ENCODE results near the gene ZNF296. TPM values are rescaled to one million over a fixed set of nuclear protein-coding genes. Genes with fewer than 3 reads are reported as not detected.

ZNF296 gene
- total RNA-seq, 2 experiments from 2014 or later, result 2.0 to 2.4 TPM

GRCh38 chr19:45025264-45025663 lies 51.0 kb downstream of the ZNF296 start:
- ChIA-PET CTCF (no interaction called here), POLR2A (no interaction called here)
- intact Hi-C loops (cut with DNase I, micrococcal nuclease), result no loop called here
- H3K27me3 ChIP-seq (ENCODE audit: control insufficient read depth in 1 of 2, insufficient read depth in 2 of 2, low read length in 2 of 2), result no peaks in the 10 kb centered on the region
- Mint-ChIP-seq H3K36me3 (ENCODE audit: low read depth) (peaks cover 58% of the 10 kb centered on the region), H3K4me1 (ENCODE audit: low read depth) (no peaks in the 10 kb centered on the region), H3K27me3 (no peaks in the 10 kb centered on the region), H3K27ac (no peak overlapping the region), H3K9me3 (no peaks in the 10 kb centered on the region), H3K4me3 (no peak overlapping the region)
- no peak for TF ChIP-seq CTCF (IDR thresholded peaks at IDR 0.05)
- ATAC-seq (ENCODE audit: poor library complexity), result no peak
- H3K27ac ChIP-seq (ENCODE audit: low read depth in 1 of 2, low read length in 2 of 2), result no peak overlapping the region
- no peaks in the 10 kb centered on the region for H3K4me1 ChIP-seq (ENCODE audit: insufficient read depth, low read length)
- no peak for DNase-seq
- no peaks in the 10 kb centered on the region for H3K9me3 ChIP-seq (ENCODE audit: control insufficient read depth in 1 of 2, insufficient read depth in 1 of 2, low read length in 2 of 2)
- H3K36me3 ChIP-seq (ENCODE audit: insufficient read depth, low read length), result peaks cover 61% of the 10 kb centered on the region
- H3K4me3 ChIP-seq (ENCODE audit: low read length), result no peak overlapping the region

- no peak for ATAC-seq (ENCODE audit: poor library complexity)
These were observed 53.2 kb downstream of the ZNF296 start for GRCh38 chr19:45023048-45023447.

GRCh38 chr19:45021971-45022370 lies 54.3 kb downstream of the ZNF296 start:
- ATAC-seq (ENCODE audit: poor library complexity) (peak; percentile 7), DNase-seq (no peak)
- POLR2A ChIA-PET, result no interaction called here
- Mint-ChIP-seq H3K9me3 (no peaks in the 10 kb centered on the region), H3K27me3 (no peaks in the 10 kb centered on the region), H3K36me3 (ENCODE audit: low read depth) (peaks cover 43% of the 10 kb centered on the region), H3K4me3 (no peak overlapping the region), H3K4me1 (ENCODE audit: low read depth) (peaks cover 2% of the 10 kb centered on the region), H3K27ac (peak overlapping the region; percentile 7)
- no peak overlapping the region for H3K27ac ChIP-seq (ENCODE audit: low read depth in 1 of 2, low read length in 2 of 2)
- H3K4me3 ChIP-seq (ENCODE audit: low read length), result no peak overlapping the region
- intact Hi-C loops (cut with DNase I, micrococcal nuclease), result no loop called here
- peaks cover 45% of the 10 kb centered on the region for H3K36me3 ChIP-seq (ENCODE audit: insufficient read depth, low read length)
- no peaks in the 10 kb centered on the region for H3K27me3 ChIP-seq (ENCODE audit: control insufficient read depth in 1 of 2, insufficient read depth in 2 of 2, low read length in 2 of 2)
- no peaks in the 10 kb centered on the region for H3K9me3 ChIP-seq (ENCODE audit: control insufficient read depth in 1 of 2, insufficient read depth in 1 of 2, low read length in 2 of 2)
- CTCF ChIA-PET, result interaction anchor here (0.5 to 1.4 kb wide), 2 partner anchors 38 to 122 kb away, joined by 3 to 4 read pairs; no protein-coding TSS in a partner anchor
- TF ChIP-seq CTCF (IDR thresholded peaks at IDR 0.05), result no peak
- peaks cover 4% of the 10 kb centered on the region for H3K4me1 ChIP-seq (ENCODE audit: insufficient read depth, low read length)

More at GRCh38 chr19:45023048-45023447, 53.2 kb downstream of the ZNF296 start:
- POLR2A ChIA-PET, result no interaction called here
- Mint-ChIP-seq H3K9me3 (no peaks in the 10 kb centered on the region), H3K36me3 (ENCODE audit: low read depth) (peaks cover 49% of the 10 kb centered on the region), H3K27me3 (no peaks in the 10 kb centered on the region), H3K27ac (no peak overlapping the region), H3K4me3 (no peak overlapping the region), H3K4me1 (ENCODE audit: low read depth) (no peaks in the 10 kb centered on the region)
- CTCF ChIA-PET, result no interaction called here
- Histone ChIP-seq H3K27ac (ENCODE audit: low read depth in 1 of 2, low read length in 2 of 2) (no peak overlapping the region), H3K27me3 (ENCODE audit: control insufficient read depth in 1 of 2, insufficient read depth in 2 of 2, low read length in 2 of 2) (no peaks in the 10 kb centered on the region), H3K9me3 (ENCODE audit: control insufficient read depth in 1 of 2, insufficient read depth in 1 of 2, low read length in 2 of 2) (no peaks in the 10 kb centered on the region), H3K4me3 (ENCODE audit: low read length) (no peak overlapping the region), H3K4me1 (ENCODE audit: insufficient read depth, low read length) (no peaks in the 10 kb centered on the region), H3K36me3 (ENCODE audit: insufficient read depth, low read length) (peaks cover 52% of the 10 kb centered on the region)
- intact Hi-C loops (cut with DNase I, micrococcal nuclease), result no loop called here
- DNase-seq, result no peak
- no peak for TF ChIP-seq CTCF (IDR thresholded peaks at IDR 0.05)

Other genes with a start within 250 kb of the ZNF296 start
- 1 to 10 TPM; 1.8 to 1.9 TPM for gene NECTIN2, start 230.2 kb downstream of the ZNF296 start, total RNA-seq
- 10 to 100 TPM; 25.4 to 26.8 TPM for gene TOMM40, start 185.2 kb downstream of the ZNF296 start, total RNA-seq
- 1 to 10 TPM; 4.5 to 5.2 TPM for gene APOE, start 170.7 kb downstream of the ZNF296 start, total RNA-seq
- not detected for gene APOC1, start 161.9 kb downstream of the ZNF296 start, total RNA-seq
- not detected for gene APOC4, start 134.2 kb downstream of the ZNF296 start, total RNA-seq
- gene APOC2, start 130.4 kb downstream of the ZNF296 start, total RNA-seq, result not detected
- 10 to 100 TPM; 71.0 to 72.7 TPM for gene CLPTM1, start 121.1 kb downstream of the ZNF296 start, total RNA-seq
- 10 to 100 TPM; 91.6 to 92.5 TPM for gene RELB, start 75.0 kb downstream of the ZNF296 start, total RNA-seq
- 100 to 1,000 TPM; 152 to 154 TPM for gene CLASRP, start 37.4 kb downstream of the ZNF296 start, total RNA-seq
- 1 to 10 TPM; 4.0 to 4.8 TPM for gene GEMIN7, start 2.8 kb upstream of the ZNF296 start, total RNA-seq
- 10 to 100 TPM; 17.2 to 19.6 TPM for gene PPP1R37, start 16.7 kb upstream of the ZNF296 start, total RNA-seq
- gene NKPD1, start 84.5 kb upstream of the ZNF296 start, total RNA-seq, result under 1 TPM; 0.73 to 0.91 TPM
- gene TRAPPC6A, start 101.8 kb upstream of the ZNF296 start, total RNA-seq, result 10 to 100 TPM; 32.0 to 38.8 TPM
- gene BLOC1S3, start 102.3 kb upstream of the ZNF296 start, total RNA-seq, result 10 to 100 TPM; 14.7 to 18.8 TPM
- not detected for gene EXOC3L2, start 168.9 kb upstream of the ZNF296 start, total RNA-seq
- gene MARK4, start 174.8 kb upstream of the ZNF296 start, total RNA-seq, result 10 to 100 TPM; 18.1 to 19.8 TPM
- not detected for gene CKM, start 246.4 kb upstream of the ZNF296 start, total RNA-seq